GM12872 (cell line): Measurements from ENCODE around the gene VDR.

Experiments used
- CTCF ChIP-seq: IDR thresholded peaks from 3 replicates; pipeline ENCODE4 v1.5.1; 2011; ENCODE audit warnings: low read depth, mild to moderate bottlenecking, low read length, moderate library complexity; ENCODE audit not compliant: insufficient read depth

Gene VDR

DNA sequence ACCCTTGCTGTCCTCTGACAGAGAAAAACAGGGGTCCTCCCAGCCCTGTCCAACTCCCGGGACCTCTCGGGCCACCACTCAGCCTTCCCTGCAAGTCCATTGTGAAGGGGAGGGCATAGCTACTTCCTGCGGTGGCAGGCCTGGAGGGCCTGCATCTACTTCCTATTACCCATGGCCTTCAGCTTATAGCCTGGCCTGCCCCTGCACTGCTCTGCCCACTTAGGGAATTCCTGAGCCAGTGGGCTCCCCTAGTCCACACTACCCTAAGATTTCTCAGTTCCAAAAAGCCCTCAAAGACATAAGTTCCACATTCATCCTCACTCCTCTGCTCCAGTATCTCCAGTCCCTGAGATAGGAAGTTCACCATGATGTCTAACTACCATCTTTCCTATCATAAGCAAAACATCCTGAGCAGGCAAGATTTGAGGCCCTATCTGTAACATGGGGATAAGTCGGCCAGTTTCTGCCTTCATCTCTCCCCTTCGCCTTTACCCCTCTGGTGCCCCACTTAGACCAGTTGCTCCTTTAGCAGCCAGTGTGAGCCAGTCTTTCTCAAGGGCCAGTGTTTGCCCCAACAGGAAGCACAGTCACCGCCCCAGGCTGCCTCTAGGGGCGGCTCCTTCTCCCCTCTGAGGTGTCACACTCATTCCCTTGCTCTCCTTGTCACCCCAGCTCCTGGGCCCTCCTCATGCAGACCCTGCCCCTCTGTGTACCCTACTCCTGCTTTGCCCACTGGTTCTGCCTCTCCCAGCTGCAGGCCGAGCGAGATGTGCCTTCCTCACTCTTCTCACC lies 96.0 kb downstream of the VDR start:
- TF ChIP-seq CTCF: peak; percentile 61

DNA sequence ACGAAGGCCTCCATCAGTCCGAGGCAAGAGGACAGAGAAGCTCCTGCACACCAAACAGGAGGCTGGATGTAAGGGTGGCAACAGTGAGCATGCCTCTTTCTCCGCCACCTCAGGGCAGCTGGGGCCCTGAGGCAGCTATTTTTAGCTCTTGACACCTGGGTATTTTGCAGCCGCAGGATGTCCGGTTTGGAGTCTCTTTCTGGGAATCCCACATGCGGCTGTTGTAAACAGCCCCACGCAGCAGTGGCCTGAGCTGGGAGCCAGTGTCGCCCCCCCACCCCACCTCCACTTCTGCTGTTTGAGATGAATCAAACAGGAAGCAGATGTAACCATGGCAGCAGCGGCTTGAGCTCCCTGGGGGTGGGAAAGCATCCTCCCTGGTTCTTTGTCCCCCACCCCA lies 96.7 kb downstream of the VDR start:
- TF ChIP-seq CTCF: no peak

DNA sequence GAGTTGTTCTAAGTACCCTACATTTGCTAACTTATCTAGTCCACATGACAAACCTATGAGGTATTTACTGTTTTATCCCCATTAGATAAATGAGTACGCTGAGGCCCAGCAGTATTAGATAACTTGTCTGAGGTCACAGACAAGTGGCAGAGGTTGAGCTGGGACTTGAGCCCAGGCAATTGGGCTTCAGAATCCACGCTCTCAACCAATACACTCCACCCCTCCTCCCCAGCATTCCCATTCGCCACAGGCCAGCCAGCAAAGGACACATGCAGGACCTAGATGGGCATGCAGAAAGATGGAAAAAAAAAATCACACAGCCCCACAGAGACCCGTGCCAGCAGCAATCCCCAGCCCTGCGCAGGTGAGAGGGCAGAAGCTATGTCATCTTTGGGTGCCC lies 97.5 kb downstream of the VDR start:
- TF ChIP-seq CTCF: no peak

DNA sequence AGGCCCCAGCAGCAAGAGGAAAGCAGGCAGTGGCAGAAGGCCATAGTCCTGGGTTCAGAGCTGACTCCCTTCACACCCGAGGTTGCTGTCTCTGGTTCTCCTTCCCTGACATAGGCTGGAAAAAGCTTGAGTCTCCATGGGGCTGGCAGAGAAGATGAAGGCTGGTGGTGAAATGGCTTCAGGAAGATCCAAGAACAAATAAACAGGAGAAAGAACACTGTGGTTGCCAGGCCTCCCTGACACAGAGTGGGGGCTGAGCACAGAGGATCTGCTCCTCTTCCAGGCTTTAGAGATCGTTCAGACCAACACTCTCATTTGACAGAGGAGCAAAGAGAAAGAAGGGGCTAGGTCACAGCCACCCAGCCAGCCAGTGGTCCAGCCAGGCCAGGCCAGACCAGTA lies 99.4 kb downstream of the VDR start:
- no peak for TF ChIP-seq CTCF

DNA sequence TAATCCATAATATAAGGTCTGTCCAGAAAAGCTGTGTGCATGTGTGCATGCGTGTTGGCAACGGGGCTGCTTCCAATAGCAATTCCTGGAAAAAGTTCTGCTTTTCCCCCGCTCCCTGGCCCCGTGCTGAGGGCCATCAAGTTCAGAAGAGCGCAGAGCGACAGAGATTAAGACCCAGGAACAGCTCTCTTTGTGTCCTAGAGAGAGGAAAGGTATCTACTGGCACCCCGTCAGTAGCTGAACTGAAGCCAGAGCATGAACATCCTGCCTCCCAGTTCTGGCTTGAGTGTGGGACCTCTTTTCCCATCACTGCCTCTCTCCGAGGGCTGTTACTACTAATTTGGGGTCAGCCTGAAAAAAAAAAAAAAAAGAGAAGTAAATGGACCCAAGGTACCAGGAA lies 100.6 kb downstream of the VDR start:
- TF ChIP-seq CTCF: no peak

GRCh38 chr12:47803191-47803875 lies 101.5 kb downstream of the VDR start:
- TF ChIP-seq CTCF: no peak

DNA sequence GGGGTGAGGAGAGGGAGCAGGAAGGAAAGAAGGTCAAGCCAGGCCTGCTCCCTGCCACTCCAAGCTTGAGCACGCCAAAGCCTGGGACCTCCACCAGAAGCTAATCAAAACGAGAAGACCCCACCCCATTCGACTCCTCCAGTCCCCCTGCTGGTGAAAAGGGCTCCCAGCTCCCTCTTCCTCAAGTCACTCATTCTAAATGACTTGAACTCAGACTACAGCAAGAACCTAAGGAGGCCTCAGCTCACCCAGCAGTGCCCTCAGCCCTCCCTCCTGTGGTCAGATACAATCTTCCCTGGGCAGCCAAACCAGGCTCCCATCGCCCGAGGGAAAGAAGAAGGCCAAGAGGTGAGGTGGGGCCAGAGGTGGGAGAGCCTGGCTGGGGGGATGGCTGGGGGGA lies 102.5 kb downstream of the VDR start:
- peak; percentile 49 for TF ChIP-seq CTCF
